ENCODE results near the gene CCN2. TPM values are rescaled to one million over a fixed set of nuclear protein-coding genes. Genes with fewer than 3 reads are reported as not detected.

The CCN2 gene
- total RNA-seq, 3 donors from 2014 or later = 91.1 to 122 (median 95.0) TPM

- Histone ChIP-seq H3K27ac (no peak overlapping the region), H3K27me3 (no peaks in the 10 kb centered on the region), H3K9me3 (no peaks in the 10 kb centered on the region), H3K36me3 (no peaks in the 10 kb centered on the region), H3K4me3 (no peak overlapping the region), H3K4me1 (no peaks in the 10 kb centered on the region)
- intact Hi-C loops (cut with DNase I; ENCODE audit: low total_unique reads) = no loop called here
- DNase-seq (ENCODE audit: low spot score in 2 of 2) = no peak
- TF ChIP-seq CTCF (IDR thresholded peaks at IDR 0.05) (no peak), POLR2AphosphoS5 (IDR thresholded peaks at IDR 0.05) (no peak), POLR2A (IDR thresholded peaks at IDR 0.05) (no peak)
Measured at GRCh38 chr6:131966443-131966842, 15.3 kb upstream of the CCN2 start.

DNA sequence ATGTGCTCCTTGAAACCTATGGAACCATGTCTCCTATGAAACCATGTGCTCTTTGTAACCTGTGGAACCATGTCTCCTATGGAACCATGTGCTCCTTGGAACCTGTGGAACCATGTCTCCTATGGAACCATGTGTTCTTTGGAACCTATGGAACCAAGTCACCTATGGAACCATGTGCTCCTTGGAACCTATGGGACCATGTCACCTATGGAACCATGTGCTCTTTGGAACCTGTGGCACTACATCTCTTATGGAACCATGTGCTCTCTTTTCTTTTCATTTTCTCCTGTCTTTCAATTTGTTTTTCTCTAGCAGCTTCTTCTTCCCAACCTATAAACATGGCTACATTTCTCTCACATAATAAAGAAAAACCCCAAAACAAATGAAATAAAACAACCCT is 11.9 kb upstream of the CCN2 start:
- no peaks in the 10 kb centered on the region for H3K27me3 ChIP-seq
- intact Hi-C loops (cut with DNase I; ENCODE audit: low total_unique reads) = loop anchor here (5.0 kb wide), 1 partner anchor 679 kb away; no protein-coding TSS in a partner anchor
- no peaks in the 10 kb centered on the region for H3K9me3 ChIP-seq
- TF ChIP-seq CTCF (IDR thresholded peaks at IDR 0.05) = no peak
- no peak for TF ChIP-seq POLR2A (IDR thresholded peaks at IDR 0.05)
- TF ChIP-seq POLR2AphosphoS5 (IDR thresholded peaks at IDR 0.05) = no peak
- DNase-seq (ENCODE audit: low spot score in 2 of 2) = no peak
- H3K27ac ChIP-seq = no peak overlapping the region
- H3K4me3 ChIP-seq = no peak overlapping the region
- H3K36me3 ChIP-seq = no peaks in the 10 kb centered on the region
- H3K4me1 ChIP-seq = no peaks in the 10 kb centered on the region

- Histone ChIP-seq H3K4me1 (no peaks in the 10 kb centered on the region), H3K9me3 (no peaks in the 10 kb centered on the region), H3K4me3 (no peak overlapping the region), H3K27ac (no peak overlapping the region), H3K27me3 (no peaks in the 10 kb centered on the region), H3K36me3 (no peaks in the 10 kb centered on the region)
- TF ChIP-seq POLR2AphosphoS5 (IDR thresholded peaks at IDR 0.05) (no peak), CTCF (IDR thresholded peaks at IDR 0.05) (no peak), POLR2A (IDR thresholded peaks at IDR 0.05) (no peak)
- intact Hi-C loops (cut with DNase I; ENCODE audit: low total_unique reads) = loop anchor here (5.0 kb wide), 1 partner anchor 682 kb away; no protein-coding TSS in a partner anchor
- DNase-seq (ENCODE audit: low spot score in 2 of 2) = no peak
Measured at GRCh38 chr6:131960371-131961133, 9.4 kb upstream of the CCN2 start.

DNA sequence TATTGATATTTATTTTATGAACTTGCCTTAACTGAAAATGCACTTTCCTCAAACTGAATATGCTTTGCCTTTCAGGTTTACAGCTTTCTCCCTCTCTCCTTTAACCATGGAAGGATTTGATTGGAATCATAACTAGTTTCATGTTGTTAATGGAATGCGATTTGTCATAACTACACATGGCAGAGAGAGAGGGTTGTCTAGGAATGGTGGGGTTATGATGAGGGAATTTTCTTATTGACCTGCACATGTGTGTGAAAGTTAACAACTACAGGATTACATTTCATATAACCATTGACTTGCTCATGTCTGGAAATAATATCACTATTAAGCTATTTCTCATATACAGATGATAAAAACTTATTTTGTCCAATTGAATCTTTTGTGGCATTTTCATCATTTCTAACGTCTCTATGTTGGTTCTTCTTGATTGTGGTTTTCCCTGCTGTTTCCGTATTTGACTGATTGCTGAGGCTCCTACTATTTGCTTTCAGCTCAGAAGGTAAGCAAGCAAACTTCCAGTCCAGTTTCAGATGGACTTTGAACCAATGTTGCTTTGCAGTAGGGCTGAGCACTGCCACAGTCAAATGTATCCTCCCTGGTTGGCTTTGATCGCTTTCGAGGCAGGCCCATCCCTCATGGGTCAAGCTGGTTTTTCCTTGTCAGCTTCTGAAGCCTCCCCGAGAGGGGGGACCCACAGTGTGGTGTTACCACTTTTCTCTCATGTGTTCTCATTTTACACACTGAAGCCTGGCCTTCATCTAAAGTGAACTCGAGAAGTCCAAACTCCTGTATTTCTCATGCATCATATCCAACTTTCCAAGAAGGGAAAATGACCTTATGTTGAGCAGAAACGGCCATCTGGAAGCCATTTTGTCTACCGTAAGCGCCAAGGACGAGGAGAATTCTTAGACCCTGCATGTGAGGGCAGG is 7.6 kb upstream of the CCN2 start:
- Histone ChIP-seq H3K27ac (no peak overlapping the region), H3K4me1 (no peaks in the 10 kb centered on the region), H3K27me3 (no peaks in the 10 kb centered on the region), H3K36me3 (no peaks in the 10 kb centered on the region), H3K9me3 (no peaks in the 10 kb centered on the region), H3K4me3 (no peak overlapping the region)
- intact Hi-C loops (cut with DNase I; ENCODE audit: low total_unique reads) = no loop called here
- TF ChIP-seq POLR2A (IDR thresholded peaks at IDR 0.05) (no peak), POLR2AphosphoS5 (IDR thresholded peaks at IDR 0.05) (no peak), CTCF (IDR thresholded peaks at IDR 0.05) (no peak)
- DNase-seq (ENCODE audit: low spot score in 2 of 2) = no peak

- intact Hi-C loops (cut with DNase I; ENCODE audit: low total_unique reads) = no loop called here
- DNase-seq (ENCODE audit: low spot score in 2 of 2) = no peak
- H3K4me3 ChIP-seq = no peak overlapping the region
- no peaks in the 10 kb centered on the region for H3K4me1 ChIP-seq
- H3K36me3 ChIP-seq = no peaks in the 10 kb centered on the region
- H3K27ac ChIP-seq = no peak overlapping the region
- no peaks in the 10 kb centered on the region for H3K27me3 ChIP-seq
- no peaks in the 10 kb centered on the region for H3K9me3 ChIP-seq
- no peak for TF ChIP-seq POLR2A (IDR thresholded peaks at IDR 0.05)
- TF ChIP-seq POLR2AphosphoS5 (IDR thresholded peaks at IDR 0.05) = no peak
Measured at GRCh38 chr6:131958095-131958494, 6.9 kb upstream of the CCN2 start.

Measured in breast epithelium (tissue), 4 donors.